ENCODE results near the gene SLC25A22.

The SLC25A22 gene

DNA sequence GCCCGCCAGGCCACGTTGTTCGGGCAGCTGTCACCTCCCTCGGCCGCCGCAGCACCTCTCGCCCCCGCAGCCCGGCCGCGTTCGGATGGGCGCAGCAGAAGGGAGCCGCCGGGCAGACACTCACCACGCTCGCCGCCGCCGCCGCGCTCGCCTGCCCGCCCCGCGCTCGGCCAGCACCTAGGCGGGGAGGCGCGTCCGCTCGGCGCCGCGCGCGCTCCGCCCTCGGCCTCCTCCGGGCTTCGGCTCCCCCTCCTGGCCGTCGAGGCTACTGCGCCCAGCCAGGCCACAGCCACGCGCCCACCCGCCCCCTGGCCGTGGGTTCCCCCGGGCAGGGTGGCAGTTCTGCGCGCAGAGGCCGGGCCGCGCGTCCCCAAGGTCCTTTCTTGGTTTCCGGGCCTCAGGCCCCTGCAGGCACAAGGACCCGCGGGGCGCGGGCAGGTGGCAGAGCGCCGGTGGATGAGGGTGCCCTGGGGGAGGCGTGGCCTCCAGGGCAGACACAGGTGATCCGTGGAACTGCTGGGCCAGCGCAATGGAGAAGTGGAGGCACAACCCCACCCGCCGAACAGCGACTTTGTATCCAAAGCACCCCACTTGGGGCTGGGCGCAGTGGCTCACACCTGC is at the start of gene SLC25A22:
Gene SLC25A22, minus strand, starts transcription at position 189 of the 621 bp plus-strand sequence. CDS start 3,275 bp downstream, outside the sequence.
- TF ChIP-seq, protein P1, sequence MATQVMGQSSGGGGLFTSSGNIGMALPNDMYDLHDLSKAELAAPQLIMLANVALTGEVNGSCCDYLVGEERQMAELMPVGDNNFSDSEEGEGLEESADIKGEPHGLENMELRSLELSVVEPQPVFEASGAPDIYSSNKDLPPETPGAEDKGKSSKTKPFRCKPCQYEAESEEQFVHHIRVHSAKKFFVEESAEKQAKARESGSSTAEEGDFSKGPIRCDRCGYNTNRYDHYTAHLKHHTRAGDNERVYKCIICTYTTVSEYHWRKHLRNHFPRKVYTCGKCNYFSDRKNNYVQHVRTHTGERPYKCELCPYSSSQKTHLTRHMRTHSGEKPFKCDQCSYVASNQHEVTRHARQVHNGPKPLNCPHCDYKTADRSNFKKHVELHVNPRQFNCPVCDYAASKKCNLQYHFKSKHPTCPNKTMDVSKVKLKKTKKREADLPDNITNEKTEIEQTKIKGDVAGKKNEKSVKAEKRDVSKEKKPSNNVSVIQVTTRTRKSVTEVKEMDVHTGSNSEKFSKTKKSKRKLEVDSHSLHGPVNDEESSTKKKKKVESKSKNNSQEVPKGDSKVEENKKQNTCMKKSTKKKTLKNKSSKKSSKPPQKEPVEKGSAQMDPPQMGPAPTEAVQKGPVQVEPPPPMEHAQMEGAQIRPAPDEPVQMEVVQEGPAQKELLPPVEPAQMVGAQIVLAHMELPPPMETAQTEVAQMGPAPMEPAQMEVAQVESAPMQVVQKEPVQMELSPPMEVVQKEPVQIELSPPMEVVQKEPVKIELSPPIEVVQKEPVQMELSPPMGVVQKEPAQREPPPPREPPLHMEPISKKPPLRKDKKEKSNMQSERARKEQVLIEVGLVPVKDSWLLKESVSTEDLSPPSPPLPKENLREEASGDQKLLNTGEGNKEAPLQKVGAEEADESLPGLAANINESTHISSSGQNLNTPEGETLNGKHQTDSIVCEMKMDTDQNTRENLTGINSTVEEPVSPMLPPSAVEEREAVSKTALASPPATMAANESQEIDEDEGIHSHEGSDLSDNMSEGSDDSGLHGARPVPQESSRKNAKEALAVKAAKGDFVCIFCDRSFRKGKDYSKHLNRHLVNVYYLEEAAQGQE (IDR thresholded peaks at IDR 0.05; ENCODE audit: low read depth): no peak
- TF ChIP-seq ZBTB7A (IDR thresholded peaks at IDR 0.05; ENCODE audit: low read depth): peak; percentile 99
- TF ChIP-seq EGR1 (IDR thresholded peaks at IDR 0.05): 0 out of 2 replicates have a peak, but pooled peaks have one; percentile 1
- peak; percentile 1; the same call in 1 of the 2 replicates for TF ChIP-seq TEAD4 (IDR thresholded peaks at IDR 0.05)
- TF ChIP-seq, protein P2, sequence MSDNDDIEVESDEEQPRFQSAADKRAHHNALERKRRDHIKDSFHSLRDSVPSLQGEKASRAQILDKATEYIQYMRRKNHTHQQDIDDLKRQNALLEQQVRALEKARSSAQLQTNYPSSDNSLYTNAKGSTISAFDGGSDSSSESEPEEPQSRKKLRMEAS (IDR thresholded peaks at IDR 0.05): peak; percentile 9; the same call in 1 of the 2 replicates
- no peak for TF ChIP-seq FOXM1 (IDR thresholded peaks at IDR 0.05; ENCODE audit: borderline replicate concordance, low read depth)
- TF ChIP-seq RAD21 (IDR thresholded peaks at IDR 0.05; ENCODE audit: low read depth): peak; percentile 52; the same call in 1 of the 2 replicates

DNA sequence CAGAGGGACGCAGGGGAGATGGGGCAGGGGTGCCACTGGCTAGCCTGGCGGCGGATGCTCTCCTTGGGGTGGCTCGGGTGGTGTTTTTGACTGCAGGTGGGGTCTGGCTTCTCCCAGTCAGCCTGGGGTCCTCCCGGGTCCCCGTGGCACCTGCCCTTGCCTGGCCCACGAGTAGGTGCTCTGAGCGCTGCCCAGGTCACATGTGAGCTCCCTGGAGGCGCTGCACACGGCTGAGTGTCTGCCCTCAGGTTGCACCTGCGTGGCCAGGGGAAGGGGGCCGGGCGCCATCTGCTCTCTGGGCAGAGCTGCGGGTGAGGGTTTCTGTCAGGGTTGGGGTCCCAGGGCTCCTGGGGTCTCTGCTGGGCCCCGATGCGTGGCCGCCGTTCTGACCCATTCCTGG is 49.8 kb upstream of the SLC25A22 start:
- no peak for TF ChIP-seq CEBPB (IDR thresholded peaks at IDR 0.05)
- TF ChIP-seq TAF1 (IDR thresholded peaks at IDR 0.05; ENCODE audit: low read depth): no peak
- TF ChIP-seq TCF12 (IDR thresholded peaks at IDR 0.05; ENCODE audit: low read depth): no peak
- no peak for TF ChIP-seq EGR1 (IDR thresholded peaks at IDR 0.05)

DNA sequence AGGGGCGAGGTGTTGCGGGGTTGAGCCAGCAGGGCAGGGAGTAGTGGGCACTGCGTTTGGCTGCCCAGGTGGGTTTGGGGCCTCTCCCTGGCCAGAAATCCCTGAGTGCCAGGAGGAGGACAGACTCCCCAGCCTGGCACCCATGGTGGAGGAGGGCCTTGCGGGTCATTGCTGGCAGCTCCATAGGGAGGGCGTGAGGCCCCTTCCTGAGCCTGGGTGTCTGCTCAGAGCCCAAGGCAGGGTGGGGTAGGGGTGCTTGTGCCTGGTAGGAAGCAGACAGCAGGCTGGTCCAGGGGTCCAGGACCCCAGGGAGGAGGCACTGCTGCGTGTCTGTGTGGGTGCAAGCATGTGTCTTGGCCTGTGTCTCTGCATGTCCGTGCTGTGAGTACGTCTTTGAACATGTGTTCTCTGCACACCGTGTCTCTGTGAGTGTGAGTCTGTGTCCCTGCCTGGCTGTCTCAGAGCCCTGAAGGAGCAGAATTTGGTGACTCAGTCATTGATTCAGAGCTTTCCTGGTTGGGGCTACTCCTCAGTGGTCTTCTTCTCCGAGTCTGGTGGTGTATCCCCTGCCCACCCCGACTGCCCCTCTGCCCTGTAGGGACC is 48.5 kb upstream of the SLC25A22 start:
- TF ChIP-seq CREB1 (IDR thresholded peaks at IDR 0.05; ENCODE audit: low read depth) (no peak), EGR1 (IDR thresholded peaks at IDR 0.05) (no peak), CEBPB (IDR thresholded peaks at IDR 0.05) (no peak), RAD21 (IDR thresholded peaks at IDR 0.05; ENCODE audit: low read depth) (no peak)
- TF ChIP-seq, protein P1 (IDR thresholded peaks at IDR 0.05; ENCODE audit: low read depth): no peak

DNA sequence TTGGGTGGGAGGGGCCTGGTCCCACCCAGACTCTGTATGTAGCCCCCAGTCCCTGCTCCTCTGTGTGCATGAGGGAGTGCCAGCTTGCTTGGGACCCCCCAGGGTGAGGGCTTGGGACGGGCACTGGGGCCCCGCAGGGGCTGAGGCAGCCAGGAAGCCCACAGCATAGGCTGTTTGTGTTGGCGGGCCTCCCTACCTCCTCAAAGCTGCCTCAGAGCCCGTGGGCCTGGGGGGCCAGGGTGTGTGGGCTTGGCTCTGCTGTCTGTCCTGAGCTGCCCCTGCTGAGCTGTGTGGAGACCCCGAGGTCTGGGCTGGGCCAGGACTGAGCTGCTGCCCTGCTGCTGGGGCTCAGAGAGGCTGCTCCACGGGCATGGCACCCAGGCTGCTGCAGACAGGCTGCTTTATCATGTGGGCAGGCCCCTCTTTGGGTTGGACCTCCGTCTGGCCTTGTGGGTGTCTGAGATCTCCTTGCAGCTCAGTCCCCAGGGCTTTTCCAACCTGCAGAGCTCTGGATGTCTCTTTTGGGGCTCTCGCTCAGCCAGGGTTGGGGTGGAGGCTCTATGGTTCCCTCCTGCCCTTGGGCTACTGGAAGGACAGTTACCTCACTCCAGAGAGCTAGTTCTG is 47.9 kb upstream of the SLC25A22 start:
- TF ChIP-seq FOXM1 (IDR thresholded peaks at IDR 0.05; ENCODE audit: borderline replicate concordance, low read depth) (no peak), ZBTB7A (IDR thresholded peaks at IDR 0.05; ENCODE audit: low read depth) (no peak), TAF1 (IDR thresholded peaks at IDR 0.05; ENCODE audit: low read depth) (no peak), CREB1 (IDR thresholded peaks at IDR 0.05; ENCODE audit: low read depth) (no peak), EGR1 (IDR thresholded peaks at IDR 0.05) (no peak), RAD21 (IDR thresholded peaks at IDR 0.05; ENCODE audit: low read depth) (no peak), TCF12 (IDR thresholded peaks at IDR 0.05; ENCODE audit: low read depth) (no peak), YY1 (IDR thresholded peaks at IDR 0.05; ENCODE audit: low read depth) (no peak), CEBPB (IDR thresholded peaks at IDR 0.05) (no peak), NFIC (IDR thresholded peaks at IDR 0.05) (no peak), EP300 (IDR thresholded peaks at IDR 0.05; ENCODE audit: borderline replicate concordance) (no peak), TEAD4 (IDR thresholded peaks at IDR 0.05) (no peak)
- TF ChIP-seq, protein P1 (IDR thresholded peaks at IDR 0.05; ENCODE audit: low read depth): no peak
- TF ChIP-seq, protein P3, sequence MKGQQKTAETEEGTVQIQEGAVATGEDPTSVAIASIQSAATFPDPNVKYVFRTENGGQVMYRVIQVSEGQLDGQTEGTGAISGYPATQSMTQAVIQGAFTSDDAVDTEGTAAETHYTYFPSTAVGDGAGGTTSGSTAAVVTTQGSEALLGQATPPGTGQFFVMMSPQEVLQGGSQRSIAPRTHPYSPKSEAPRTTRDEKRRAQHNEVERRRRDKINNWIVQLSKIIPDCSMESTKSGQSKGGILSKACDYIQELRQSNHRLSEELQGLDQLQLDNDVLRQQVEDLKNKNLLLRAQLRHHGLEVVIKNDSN (IDR thresholded peaks at IDR 0.05): no peak
- TF ChIP-seq, protein P2 (IDR thresholded peaks at IDR 0.05): no peak
